HEK293 (cell line): ENCODE measurements around the gene DPF3.

ENCODE experiments used
- CTCF ChIA-PET: fragments of 350-600 bp; formaldehyde crosslinking; extraction: SDS; loops from one replicate; lab custom pipeline; 2021; ENCODE audit warnings: antibody characterized with exemption; lab: Yijun Ruan, JAX
- POLR2A ChIA-PET: fragments of 300-600 bp; formaldehyde crosslinking; extraction: SDS; loops from one replicate; lab custom pipeline; 2020; ENCODE audit warnings: antibody characterized with exemption, inconsistent platforms; lab: Yijun Ruan, JAX
- H3K27ac ChIP-seq: fragments of 200-500 bp; sonication (Bioruptor generic); 2 replicates; pipeline ENCODE4 v1.5.1; 2014; ENCODE audit warnings: low read depth, low read length, control low read depth, inconsistent platforms; ENCODE audit errors: extremely low read depth
- H3K36me3 ChIP-seq, 2 experiments: fragments of 200-500 bp in 1 of 2; sonication (Bioruptor generic) in 1 of 2; 1 replicate in 1 of 2; 2 replicates in 1 of 2; pipeline ENCODE4 v1.5.1; 2014 to 2017; ENCODE audit warnings: inconsistent platforms in 2 of 2, low read length in 2 of 2; ENCODE audit not compliant: control insufficient read depth in 2 of 2, insufficient read depth in 1 of 2
- H3K4me1 ChIP-seq: fragments of 200-500 bp; sonication (Bioruptor generic); 2 replicates; pipeline ENCODE4 v1.5.1; 2014; ENCODE audit warnings: mild to moderate bottlenecking, low read length, inconsistent platforms; ENCODE audit not compliant: control insufficient read depth, insufficient read depth
- H3K4me3 ChIP-seq: 2 replicates; pipeline ENCODE4 v1.5.1; 2011; ENCODE audit warnings: low read depth, mild to moderate bottlenecking, control low read depth, low read length, moderate library complexity
- H3K9me3 ChIP-seq: fragments of 200-500 bp; sonication (Bioruptor generic); 2 replicates; pipeline ENCODE4 v1.5.1; 2014; ENCODE audit warnings: low read depth, low read length, inconsistent platforms; ENCODE audit not compliant: control insufficient read depth, insufficient read depth
- PRDM6 ChIP-seq: fragments of 450-650 bp; formaldehyde crosslinking; IDR thresholded peaks from 2 replicates; pipeline ENCODE4 v1.5.1; 2017; ENCODE audit warnings: missing biosample characterization, missing genetic modification characterization
- REPIN1 ChIP-seq: fragments of 450-650 bp; formaldehyde crosslinking; IDR thresholded peaks from 2 replicates; pipeline ENCODE4 v1.5.1; 2017; ENCODE audit warnings: missing biosample characterization, missing genetic modification characterization, low read depth
- ZBTB1 ChIP-seq: fragments of 450-650 bp; formaldehyde crosslinking; IDR thresholded peaks from 2 replicates; pipeline ENCODE4 v1.5.1; 2016; ENCODE audit warnings: missing biosample characterization, missing genetic modification characterization
- ZNF157 ChIP-seq: fragments of 450-650 bp; formaldehyde crosslinking; IDR thresholded peaks from 2 replicates; pipeline ENCODE4 v1.5.1; 2016; ENCODE audit warnings: missing biosample characterization, missing genetic modification characterization
- ZNF202 ChIP-seq: fragments of 450-650 bp; formaldehyde crosslinking; IDR thresholded peaks from 2 replicates; pipeline ENCODE4 v1.5.1; 2016; ENCODE audit warnings: missing biosample characterization, missing genetic modification characterization, borderline replicate concordance
- ZNF266 ChIP-seq: fragments of 450-650 bp; formaldehyde crosslinking; IDR thresholded peaks from 2 replicates; pipeline ENCODE4 v1.5.1; 2016; ENCODE audit warnings: missing biosample characterization, missing genetic modification characterization, low read depth
- ZNF350 ChIP-seq: fragments of 450-650 bp; formaldehyde crosslinking; IDR thresholded peaks from 2 replicates; pipeline ENCODE4 v1.5.0; 2017; ENCODE audit warnings: missing biosample characterization, mild to moderate bottlenecking, missing genetic modification characterization
- ZNF571 ChIP-seq: fragments of 450-650 bp; formaldehyde crosslinking; IDR thresholded peaks from 2 replicates; pipeline ENCODE4 v1.5.0; 2017; ENCODE audit warnings: missing biosample characterization, missing genetic modification characterization
- ZNF596 ChIP-seq: fragments of 450-650 bp; IDR thresholded peaks from 2 replicates; pipeline ENCODE4 v1.5.0; 2018; ENCODE audit warnings: missing biosample characterization, mild to moderate bottlenecking, missing genetic modification characterization, moderate library complexity
- ZNF704 ChIP-seq: fragments of 450-650 bp; formaldehyde crosslinking; IDR thresholded peaks from 2 replicates; pipeline ENCODE4 v1.5.1; 2016; ENCODE audit warnings: missing biosample characterization, missing genetic modification characterization
- TF ChIP-seq, protein P1 (sequence below): fragments of 450-650 bp; formaldehyde crosslinking; IDR thresholded peaks from 2 replicates; pipeline ENCODE4 v1.5.1; 2016; ENCODE audit warnings: missing biosample characterization, missing genetic modification characterization
- TF ChIP-seq, protein P2 (sequence below): fragments of 450-650 bp; formaldehyde crosslinking; IDR thresholded peaks from 2 replicates; pipeline ENCODE4 v1.5.1; 2016; ENCODE audit warnings: missing biosample characterization, missing genetic modification characterization
- TF ChIP-seq, protein P3 (sequence below): fragments of 450-650 bp; formaldehyde crosslinking; IDR thresholded peaks from 2 replicates; pipeline ENCODE4 v1.5.1; 2016; ENCODE audit warnings: missing biosample characterization, missing genetic modification characterization

Gene DPF3

GRCh38 chr14:72864712-72865365, 29.1 kb downstream of the DPF3 start (continued):
- no peak for TF ChIP-seq PRDM6 (tag by site-specific recombination)
- no peak for TF ChIP-seq ZNF596 (tag by site-specific recombination)
- no peak for TF ChIP-seq REPIN1 (tag by site-specific recombination)
- TF ChIP-seq ZNF202 (tag by site-specific recombination): no peak
- TF ChIP-seq, protein P1, sequence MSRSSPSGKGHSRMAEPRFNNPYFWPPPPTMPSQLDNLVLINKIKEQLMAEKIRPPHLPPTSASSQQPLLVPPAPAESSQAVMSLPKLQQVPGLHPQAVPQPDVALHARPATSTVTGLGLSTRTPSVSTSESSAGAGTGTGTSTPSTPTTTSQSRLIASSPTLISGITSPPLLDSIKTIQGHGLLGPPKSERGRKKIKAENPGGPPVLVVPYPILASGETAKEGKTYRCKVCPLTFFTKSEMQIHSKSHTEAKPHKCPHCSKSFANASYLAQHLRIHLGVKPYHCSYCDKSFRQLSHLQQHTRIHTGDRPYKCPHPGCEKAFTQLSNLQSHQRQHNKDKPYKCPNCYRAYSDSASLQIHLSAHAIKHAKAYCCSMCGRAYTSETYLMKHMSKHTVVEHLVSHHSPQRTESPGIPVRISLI (tag by site-specific recombination): no peak
- TF ChIP-seq ZBTB1 (tag by site-specific recombination): no peak

DNA sequence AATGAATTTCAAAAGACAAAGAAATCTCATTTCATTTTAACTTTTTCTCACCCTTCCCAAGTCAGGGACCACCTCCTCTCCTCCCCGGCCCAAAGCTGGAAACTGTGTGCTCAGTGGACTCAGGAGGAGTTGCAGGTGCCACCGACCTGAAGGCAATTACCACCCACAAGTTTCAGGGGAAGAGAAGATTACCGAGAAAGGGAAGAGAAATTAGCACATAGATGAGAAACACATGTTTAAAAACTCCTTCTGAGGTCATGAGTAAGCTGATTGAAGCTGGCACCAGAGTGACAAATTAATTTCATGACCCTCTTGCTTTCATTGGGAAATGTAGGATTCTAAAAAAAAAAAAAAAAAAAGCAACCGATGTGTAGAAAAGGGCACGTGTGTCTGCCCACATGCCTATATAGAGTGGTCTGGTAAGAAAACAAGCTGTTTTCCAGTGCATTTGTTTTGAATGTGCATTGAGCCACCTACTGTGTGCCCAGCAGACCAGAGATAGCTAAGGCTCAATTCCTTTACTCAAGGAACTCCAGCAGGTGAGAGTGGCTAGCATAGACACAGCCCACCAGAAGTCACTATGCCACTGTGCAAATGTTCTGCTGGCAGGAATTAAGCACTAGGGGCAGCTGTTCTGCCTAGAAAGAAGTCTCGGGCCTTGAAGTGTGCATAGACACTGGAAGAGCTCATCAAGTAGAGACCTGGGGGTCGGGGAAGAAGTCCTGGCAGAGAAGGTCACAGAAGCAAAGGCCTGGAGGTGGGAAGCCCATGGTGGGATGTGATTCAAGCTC, 30.5 kb downstream of the DPF3 start:
- Histone ChIP-seq H3K4me1 (no peaks in the 10 kb centered on the region), H3K4me3 (no peak overlapping the region), H3K9me3 (no peaks in the 10 kb centered on the region), H3K27ac (no peak overlapping the region), H3K36me3 (no peaks in the 10 kb centered on the region)
- POLR2A ChIA-PET: no interaction called here
- TF ChIP-seq ZNF704 (tag by site-specific recombination) (no peak), ZNF350 (tag by site-specific recombination) (no peak), ZNF157 (tag by site-specific recombination) (no peak), ZNF266 (tag by site-specific recombination) (no peak), ZNF571 (tag by site-specific recombination) (no peak), PRDM6 (tag by site-specific recombination) (no peak)
- TF ChIP-seq, protein P2, sequence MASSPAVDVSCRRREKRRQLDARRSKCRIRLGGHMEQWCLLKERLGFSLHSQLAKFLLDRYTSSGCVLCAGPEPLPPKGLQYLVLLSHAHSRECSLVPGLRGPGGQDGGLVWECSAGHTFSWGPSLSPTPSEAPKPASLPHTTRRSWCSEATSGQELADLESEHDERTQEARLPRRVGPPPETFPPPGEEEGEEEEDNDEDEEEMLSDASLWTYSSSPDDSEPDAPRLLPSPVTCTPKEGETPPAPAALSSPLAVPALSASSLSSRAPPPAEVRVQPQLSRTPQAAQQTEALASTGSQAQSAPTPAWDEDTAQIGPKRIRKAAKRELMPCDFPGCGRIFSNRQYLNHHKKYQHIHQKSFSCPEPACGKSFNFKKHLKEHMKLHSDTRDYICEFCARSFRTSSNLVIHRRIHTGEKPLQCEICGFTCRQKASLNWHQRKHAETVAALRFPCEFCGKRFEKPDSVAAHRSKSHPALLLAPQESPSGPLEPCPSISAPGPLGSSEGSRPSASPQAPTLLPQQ (tag by site-specific recombination): no peak
- TF ChIP-seq, protein P3, sequence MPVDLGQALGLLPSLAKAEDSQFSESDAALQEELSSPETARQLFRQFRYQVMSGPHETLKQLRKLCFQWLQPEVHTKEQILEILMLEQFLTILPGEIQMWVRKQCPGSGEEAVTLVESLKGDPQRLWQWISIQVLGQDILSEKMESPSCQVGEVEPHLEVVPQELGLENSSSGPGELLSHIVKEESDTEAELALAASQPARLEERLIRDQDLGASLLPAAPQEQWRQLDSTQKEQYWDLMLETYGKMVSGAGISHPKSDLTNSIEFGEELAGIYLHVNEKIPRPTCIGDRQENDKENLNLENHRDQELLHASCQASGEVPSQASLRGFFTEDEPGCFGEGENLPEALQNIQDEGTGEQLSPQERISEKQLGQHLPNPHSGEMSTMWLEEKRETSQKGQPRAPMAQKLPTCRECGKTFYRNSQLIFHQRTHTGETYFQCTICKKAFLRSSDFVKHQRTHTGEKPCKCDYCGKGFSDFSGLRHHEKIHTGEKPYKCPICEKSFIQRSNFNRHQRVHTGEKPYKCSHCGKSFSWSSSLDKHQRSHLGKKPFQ (tag by site-specific recombination): no peak
- CTCF ChIA-PET: interaction anchor here (0.5 kb wide), 1 partner anchor 43 kb away, joined by 3 read pairs; no protein-coding TSS in a partner anchor
